Left hindlimb (tissue), 1 donor: ENCODE data around the gene CPAMD8.

Experiments used
- DNase-seq: peaks from one replicate; pipeline ENCODE4 v3.0.0-alpha.2; 2018

CPAMD8 gene

GRCh38 chr19:16868423-16869130, 158.0 kb downstream of the CPAMD8 start:
- DNase-seq: no peak

- DNase-seq: no peak
Observed at GRCh38 chr19:16867211-16867610, 159.4 kb downstream of the CPAMD8 start.

- no peak for DNase-seq
Observed at GRCh38 chr19:16862826-16863415, 163.7 kb downstream of the CPAMD8 start.

GRCh38 chr19:16861834-16862233, 164.8 kb downstream of the CPAMD8 start:
- no peak for DNase-seq

GRCh38 chr19:16861011-16861410, 165.6 kb downstream of the CPAMD8 start:
- no peak for DNase-seq

- DNase-seq: no peak
Observed at GRCh38 chr19:16860118-16860517, 166.5 kb downstream of the CPAMD8 start.

GRCh38 chr19:16859626-16860025, 167.0 kb downstream of the CPAMD8 start:
- DNase-seq: no peak

- DNase-seq: no peak
Observed at GRCh38 chr19:16856091-16856490, 170.5 kb downstream of the CPAMD8 start.

GRCh38 chr19:16853066-16853465, 173.5 kb downstream of the CPAMD8 start:
- DNase-seq: no peak

- DNase-seq: no peak
Observed at GRCh38 chr19:16851031-16851712, 175.4 kb downstream of the CPAMD8 start.

GRCh38 chr19:16850133-16850532, 176.5 kb downstream of the CPAMD8 start:
- DNase-seq: no peak

- DNase-seq: no peak
Observed at GRCh38 chr19:16849168-16849567, 177.4 kb downstream of the CPAMD8 start.

GRCh38 chr19:16847430-16847829, 179.2 kb downstream of the CPAMD8 start:
- DNase-seq: no peak

GRCh38 chr19:16846901-16847300, 179.7 kb downstream of the CPAMD8 start:
- no peak for DNase-seq
